HG02763 (cell line): ENCODE measurements around the gene PTPN21.

Experiments used
- ATAC-seq: cut with Tn5 transposase; IDR thresholded peaks from one replicate; pipeline ENCODE4 v1.9.1; 2021; ENCODE audit warnings: mild to moderate bottlenecking, moderate library complexity; ENCODE audit not compliant: unreplicated experiment

The PTPN21 gene

DNA sequence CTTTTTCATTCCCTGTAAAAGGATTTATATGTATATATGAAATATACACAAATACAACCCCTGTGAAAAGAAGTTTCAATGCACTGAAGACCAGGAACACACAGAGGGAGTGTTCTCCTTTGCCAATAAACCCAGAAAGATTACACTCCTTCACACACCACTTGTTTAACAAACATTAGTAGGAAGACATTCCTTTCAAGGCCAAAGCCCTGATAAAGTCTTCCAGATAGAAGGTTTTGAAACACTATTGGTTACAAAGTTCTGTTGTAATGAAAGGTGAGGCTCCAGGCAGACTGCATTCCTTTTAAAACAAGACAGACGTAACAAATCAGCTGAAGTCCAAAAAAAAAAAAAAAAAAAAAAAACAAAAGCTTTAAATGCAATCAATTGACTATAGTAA, 81.0 kb downstream of the PTPN21 start:
- no peak for ATAC-seq

DNA sequence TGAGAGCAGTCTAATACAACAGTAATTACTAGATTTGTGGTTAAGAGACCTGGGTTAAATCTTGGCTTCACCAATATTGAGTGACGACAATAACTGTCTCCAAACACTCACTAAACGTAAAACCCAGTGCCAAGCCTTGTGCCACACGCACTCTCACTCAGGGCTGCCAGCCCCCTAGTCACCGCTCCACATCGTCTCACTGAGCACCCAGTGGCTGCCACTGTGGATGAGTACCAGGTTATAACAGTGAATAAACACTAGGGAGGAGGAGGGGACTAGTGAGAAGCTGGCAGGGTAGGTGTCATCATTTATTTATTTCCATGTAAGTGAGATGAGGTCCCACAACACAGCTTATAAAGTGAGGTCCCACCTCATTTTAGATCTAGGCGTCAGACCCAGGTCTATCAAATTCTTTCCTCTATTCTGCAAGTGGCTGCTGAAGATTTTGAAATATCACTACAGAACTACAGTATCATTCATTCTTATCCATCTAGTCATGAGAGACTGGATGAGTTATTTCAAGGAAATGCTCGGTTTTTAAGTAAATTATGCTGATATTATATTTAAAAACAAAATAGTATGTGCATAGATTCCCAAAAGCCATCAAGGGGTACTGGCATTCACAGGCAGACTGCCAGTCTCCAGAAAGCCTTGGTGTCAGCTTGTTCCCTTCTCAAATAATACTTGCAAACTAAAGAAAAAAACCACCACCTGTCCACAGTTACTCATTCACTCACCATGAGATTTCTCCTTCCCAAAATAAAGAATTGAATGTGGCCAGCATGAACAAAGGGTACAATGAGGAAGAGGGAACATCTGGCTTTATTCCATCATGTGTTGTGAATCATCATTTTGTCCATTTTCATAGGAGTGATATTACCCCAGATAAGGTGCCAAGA, 84.0 kb downstream of the PTPN21 start:
- ATAC-seq: no peak

DNA sequence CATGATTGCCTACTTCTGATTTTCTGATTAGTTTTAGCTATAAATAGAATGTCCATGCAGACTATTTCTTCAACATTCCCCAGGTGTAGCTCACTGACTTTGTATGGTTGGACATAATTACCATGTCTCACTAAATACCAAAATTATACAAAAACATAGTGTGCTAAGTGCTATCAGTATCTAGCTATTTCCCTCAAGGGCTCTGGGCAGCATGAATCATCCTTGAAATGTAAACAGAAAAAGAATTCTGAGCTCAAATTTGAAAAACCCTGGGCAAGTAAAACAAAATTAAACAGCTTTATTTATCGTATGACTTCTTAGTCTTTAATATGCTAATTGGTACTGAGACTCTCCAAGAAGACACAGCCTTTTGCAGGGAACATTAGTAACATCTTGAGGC, 86.4 kb downstream of the PTPN21 start:
- no peak for ATAC-seq

DNA sequence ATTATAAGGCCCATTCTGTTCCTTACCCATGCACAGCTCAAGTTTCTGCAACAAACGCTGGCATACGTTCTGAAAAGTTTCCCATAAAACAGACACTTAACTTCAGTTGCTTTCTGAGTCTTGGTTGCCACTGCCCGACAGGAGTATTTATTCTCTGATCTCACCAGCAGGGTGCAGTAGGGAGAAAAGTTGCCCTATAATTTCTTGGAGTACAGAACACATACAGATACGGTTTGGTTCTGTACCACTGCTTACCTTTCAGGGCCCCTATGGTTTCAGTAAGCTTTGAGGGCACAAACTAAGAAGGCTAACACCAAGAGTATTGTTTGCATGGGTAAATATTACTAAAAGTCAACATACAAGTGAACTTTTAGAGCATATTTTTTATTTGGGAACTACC, 91.5 kb downstream of the PTPN21 start:
- no peak for ATAC-seq

GRCh38 chr14:88454886-88455285, 99.9 kb downstream of the PTPN21 start:
- ATAC-seq: no peak

GRCh38 chr14:88452231-88452630, 102.6 kb downstream of the PTPN21 start:
- ATAC-seq: no peak

DNA sequence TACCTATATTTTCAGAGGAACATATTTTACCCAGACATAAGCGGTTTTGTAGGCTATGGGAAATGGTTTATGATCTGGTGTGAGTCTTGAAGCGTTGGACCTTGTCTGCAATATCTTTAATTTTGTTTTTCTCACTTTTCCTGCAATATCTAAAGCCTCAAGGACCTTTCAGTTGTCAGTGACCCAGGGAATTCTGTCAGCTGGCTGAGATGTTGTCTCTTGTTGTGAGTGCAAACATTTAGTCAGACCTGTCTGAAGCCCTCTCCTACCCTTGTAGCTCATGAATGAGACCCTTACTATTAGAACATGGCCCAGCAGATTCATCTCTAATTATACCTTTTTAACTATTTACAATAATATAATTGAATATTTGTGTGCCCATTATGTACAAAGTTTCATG, 115.7 kb downstream of the PTPN21 start:
- no peak for ATAC-seq

- ATAC-seq: no peak
Measured at GRCh38 chr14:88437658-88438057, 117.1 kb downstream of the PTPN21 start.

- no peak for ATAC-seq
Measured at GRCh38 chr14:88430976-88431375, 123.8 kb downstream of the PTPN21 start.

DNA sequence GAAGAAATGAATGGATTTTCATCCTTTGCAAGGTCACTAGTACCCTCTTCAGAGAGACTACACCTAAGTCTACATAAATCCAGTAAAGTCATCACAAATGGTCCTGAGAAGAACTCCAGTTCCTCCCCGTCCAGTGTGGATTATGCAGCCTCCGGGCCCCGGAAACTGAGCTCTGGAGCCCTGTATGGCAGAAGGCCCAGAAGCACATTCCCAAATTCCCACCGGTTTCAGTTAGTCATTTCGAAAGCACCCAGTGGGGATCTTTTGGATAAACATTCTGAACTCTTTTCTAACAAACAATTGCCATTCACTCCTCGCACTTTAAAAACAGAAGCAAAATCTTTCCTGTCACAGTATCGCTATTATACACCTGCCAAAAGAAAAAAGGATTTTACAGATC, 128.5 kb downstream of the PTPN21 start:
- ATAC-seq: no peak

GRCh38 chr14:88424573-88424972, 130.2 kb downstream of the PTPN21 start:
- no peak for ATAC-seq

DNA sequence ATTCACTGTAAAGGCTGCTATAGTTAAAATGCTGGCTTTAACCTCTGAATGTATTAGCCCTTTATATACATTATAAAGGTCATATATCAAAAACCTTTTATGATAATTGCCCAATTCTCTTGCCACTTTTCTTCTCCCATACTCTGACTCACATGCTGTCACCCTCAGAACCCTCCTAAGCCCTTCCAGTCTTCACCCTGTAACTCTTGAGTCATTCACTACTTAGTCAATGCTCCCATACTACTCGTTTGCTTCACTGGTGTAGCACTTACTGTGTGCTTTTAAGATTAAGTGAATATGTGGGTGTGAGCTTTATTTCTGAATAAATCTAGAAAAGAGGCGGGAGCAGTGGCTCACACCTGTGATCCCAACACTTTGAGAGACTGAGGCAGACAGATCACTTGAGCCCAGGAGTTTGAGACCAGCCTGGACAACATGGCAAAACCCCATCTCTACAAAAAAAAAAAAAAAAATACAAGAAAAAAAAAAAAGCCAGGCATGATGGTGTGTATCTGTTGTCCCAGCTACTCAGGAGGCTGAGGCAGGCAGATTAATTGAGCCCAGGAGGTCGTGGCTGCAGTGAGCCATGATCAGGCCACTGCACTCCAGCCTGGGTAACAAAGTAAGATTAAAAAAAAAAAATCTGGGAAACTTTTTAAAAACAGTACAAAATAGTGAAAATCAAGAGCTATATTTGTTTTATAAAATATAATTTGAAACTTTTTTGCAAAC, 131.7 kb downstream of the PTPN21 start:
- ATAC-seq: no peak

GRCh38 chr14:88422047-88422446, 132.8 kb downstream of the PTPN21 start:
- ATAC-seq: no peak

- ATAC-seq: no peak
Measured at GRCh38 chr14:88421286-88421685, 133.5 kb downstream of the PTPN21 start.

- no peak for ATAC-seq
Measured at GRCh38 chr14:88420187-88420586, 134.6 kb downstream of the PTPN21 start.

DNA sequence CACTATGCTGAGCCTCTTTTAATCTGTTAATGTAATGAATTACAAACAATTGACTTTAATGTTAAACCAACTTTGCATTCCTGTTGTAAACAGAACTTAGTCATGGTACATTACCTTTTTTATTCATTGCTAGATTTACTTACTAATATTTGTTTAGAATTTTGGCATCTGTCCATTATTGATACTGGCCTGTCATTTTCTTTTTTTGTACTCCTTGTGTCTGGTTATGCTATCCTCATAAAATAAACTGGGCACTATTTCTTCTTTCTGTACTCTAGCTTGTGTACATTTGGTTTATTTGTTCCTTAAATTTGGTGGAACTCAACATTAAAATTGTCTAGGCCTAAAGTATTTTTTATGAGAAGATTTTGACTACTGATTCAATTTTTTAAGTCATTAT, 137.2 kb downstream of the PTPN21 start:
- ATAC-seq: no peak
